ENCODE results near the gene EIF3K.

- TF ChIP-seq CTCF (IDR thresholded peaks at IDR 0.05) (no peak), POLR2A (IDR thresholded peaks at IDR 0.05) (peak in 1 of 2 donors; percentile 8)
Observed at GRCh38 chr19:38665950-38666662, 47.1 kb downstream of the EIF3K start.
